Adipocyte (in vitro differentiated cells): ENCODE measurements around the gene UBE3B.
"Not testable (repeated sequence)": the region's sequence is repeated elsewhere in the genome, so short reads cannot be mapped to it uniquely, and the experiment has no call there.

Source experiments
- DNase-seq: peaks from one replicate; pipeline ENCODE4 v3.0.0-alpha.2; 2015; ENCODE audit warnings: low read depth
- H3K27me3 ChIP-seq: replicated peaks from 2 replicates; pipeline ENCODE4 v1.7.0; 2013; ENCODE audit warnings: mild to moderate bottlenecking, low read length, moderate library complexity; ENCODE audit not compliant: control insufficient read depth, insufficient read depth
- H3K36me3 ChIP-seq: 2 replicates; pipeline ENCODE4 v1.7.0; 2013; ENCODE audit warnings: low read length, mild to moderate bottlenecking, moderate library complexity; ENCODE audit not compliant: control insufficient read depth, insufficient read depth, severe bottlenecking
- H3K4me1 ChIP-seq: 2 replicates; pipeline ENCODE4 v1.7.0; 2013; ENCODE audit warnings: mild to moderate bottlenecking, low read length, moderate library complexity; ENCODE audit not compliant: control insufficient read depth, insufficient read depth
- H3K4me3 ChIP-seq: 2 replicates; pipeline ENCODE4 v1.7.0; 2013; ENCODE audit warnings: mild to moderate bottlenecking, low read length, moderate library complexity
- H3K9ac ChIP-seq: 2 replicates; pipeline ENCODE4 v1.7.0; 2013; ENCODE audit warnings: mild to moderate bottlenecking, low read length, moderate library complexity
- H3K9me3 ChIP-seq: 2 replicates; pipeline ENCODE4 v1.7.0; 2013; ENCODE audit warnings: mild to moderate bottlenecking, low read length, moderate library complexity; ENCODE audit not compliant: control insufficient read depth

UBE3B gene

DNA sequence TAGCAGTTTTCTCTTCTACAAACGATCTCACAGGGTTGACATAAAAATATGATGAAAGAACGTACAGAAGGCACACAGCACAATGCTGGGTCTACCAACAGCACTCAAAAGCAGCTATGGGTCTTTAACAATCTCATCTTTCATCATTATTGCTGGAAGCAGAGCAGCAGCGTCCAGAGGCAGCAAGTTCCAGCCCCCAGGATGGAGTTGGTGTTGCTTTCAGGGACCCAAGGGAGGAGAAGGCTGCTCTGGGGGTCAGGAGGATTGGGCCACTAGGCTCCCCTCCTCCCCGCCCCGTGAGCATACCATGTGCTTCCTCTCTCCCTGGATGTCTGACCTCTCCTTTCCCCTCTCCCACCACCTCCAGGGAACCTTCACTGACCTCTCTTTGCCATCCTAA, 13.7 kb upstream of the UBE3B start:
- Histone ChIP-seq H3K4me3 (peak overlapping the region; percentile 71), H3K36me3 (peaks cover 28% of the 10 kb centered on the region), H3K9me3 (no peaks in the 10 kb centered on the region), H3K9ac (peak overlapping the region; percentile 92), H3K4me1 (peaks cover 94% of the 10 kb centered on the region), H3K27me3 (no peaks in the 10 kb centered on the region)
- no peak for DNase-seq

DNA sequence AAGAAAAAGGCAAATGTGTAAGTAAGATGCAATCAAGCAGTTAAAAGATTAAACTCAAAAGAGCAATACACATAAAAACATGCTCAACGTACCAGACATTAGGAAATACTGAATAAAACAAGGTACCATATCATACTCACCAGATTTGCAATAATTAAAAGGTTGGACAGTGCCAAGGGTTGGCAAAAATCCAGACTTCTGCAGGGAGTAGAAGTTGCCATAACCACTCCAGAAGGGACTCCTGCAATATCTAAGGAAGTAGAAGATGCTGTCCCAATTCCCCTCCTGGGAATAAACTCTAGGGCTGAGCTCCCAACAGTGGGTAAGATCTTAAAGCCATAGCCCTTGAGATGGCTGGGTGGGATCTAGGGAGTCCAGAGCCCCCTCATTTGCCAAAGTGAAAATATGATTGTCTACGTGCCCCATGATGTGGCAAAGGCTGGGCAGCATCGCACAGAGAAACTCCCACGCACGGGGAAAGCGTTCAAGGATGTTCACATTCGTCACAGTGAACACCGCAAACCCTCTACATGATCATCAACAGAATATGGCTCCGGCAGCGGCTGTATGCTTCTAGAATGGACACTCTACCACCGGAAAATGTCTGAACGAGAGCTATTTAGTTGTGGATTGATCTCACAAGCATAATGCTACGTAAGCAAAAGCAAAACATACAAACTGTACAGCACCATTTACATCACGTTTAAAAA, 12.6 kb upstream of the UBE3B start:
- Histone ChIP-seq H3K36me3 (peaks cover 29% of the 10 kb centered on the region), H3K4me3 (peak overlapping the region; percentile 71), H3K9me3 (no peaks in the 10 kb centered on the region), H3K9ac (peak overlapping the region; percentile 92), H3K4me1 (peaks cover 85% of the 10 kb centered on the region), H3K27me3 (no peaks in the 10 kb centered on the region)
- DNase-seq: peak; percentile 50

DNA sequence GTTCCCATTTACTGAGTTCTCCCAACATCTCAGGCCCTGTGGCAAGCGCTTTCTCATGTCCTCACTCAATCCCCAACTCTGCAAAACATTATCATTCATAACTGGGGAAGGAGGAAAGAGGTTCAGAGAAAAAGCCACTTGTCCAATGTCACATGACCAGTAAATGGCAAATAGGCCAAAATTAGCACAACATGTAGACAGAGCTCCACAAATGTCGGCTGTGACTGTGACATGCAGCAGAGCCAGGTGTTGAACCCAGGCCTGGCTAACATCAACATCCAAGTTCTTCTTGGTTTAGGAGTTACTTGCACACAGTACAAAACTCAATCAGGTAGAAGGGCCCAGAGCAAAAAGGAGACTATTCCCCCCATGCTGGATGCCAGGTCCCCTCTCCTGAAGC, 11.1 kb upstream of the UBE3B start:
- peak overlapping the region; percentile 20 for H3K9ac ChIP-seq
- H3K27me3 ChIP-seq: no peaks in the 10 kb centered on the region
- no peak overlapping the region for H3K4me3 ChIP-seq
- no peaks in the 10 kb centered on the region for H3K9me3 ChIP-seq
- DNase-seq: no peak
- H3K4me1 ChIP-seq: peaks cover 73% of the 10 kb centered on the region
- peaks cover 33% of the 10 kb centered on the region for H3K36me3 ChIP-seq

DNA sequence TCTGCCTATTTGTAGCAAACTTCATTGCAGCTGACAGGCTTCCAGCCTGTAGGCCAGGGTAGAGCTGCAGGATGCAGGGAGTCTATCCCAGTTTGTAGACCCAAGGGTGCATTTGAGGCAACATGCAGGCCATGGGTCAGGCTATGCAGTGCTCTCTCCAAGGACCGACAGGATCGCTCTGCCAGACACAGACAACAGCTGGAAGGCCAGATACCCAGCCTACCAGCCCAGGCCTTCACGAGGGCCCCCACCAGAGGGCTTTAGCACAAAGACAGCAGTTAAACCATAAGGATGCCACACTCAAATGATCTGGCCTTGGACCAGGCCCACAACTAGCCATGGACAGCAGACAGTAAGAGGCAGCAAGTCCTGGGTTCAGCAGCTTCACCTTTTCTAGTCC, 10.6 kb upstream of the UBE3B start:
- Histone ChIP-seq H3K9me3 (no peaks in the 10 kb centered on the region), H3K36me3 (peaks cover 38% of the 10 kb centered on the region), H3K4me1 (peaks cover 68% of the 10 kb centered on the region), H3K4me3 (no peak overlapping the region), H3K27me3 (no peaks in the 10 kb centered on the region), H3K9ac (peak overlapping the region; percentile 59)
- no peak for DNase-seq

DNA sequence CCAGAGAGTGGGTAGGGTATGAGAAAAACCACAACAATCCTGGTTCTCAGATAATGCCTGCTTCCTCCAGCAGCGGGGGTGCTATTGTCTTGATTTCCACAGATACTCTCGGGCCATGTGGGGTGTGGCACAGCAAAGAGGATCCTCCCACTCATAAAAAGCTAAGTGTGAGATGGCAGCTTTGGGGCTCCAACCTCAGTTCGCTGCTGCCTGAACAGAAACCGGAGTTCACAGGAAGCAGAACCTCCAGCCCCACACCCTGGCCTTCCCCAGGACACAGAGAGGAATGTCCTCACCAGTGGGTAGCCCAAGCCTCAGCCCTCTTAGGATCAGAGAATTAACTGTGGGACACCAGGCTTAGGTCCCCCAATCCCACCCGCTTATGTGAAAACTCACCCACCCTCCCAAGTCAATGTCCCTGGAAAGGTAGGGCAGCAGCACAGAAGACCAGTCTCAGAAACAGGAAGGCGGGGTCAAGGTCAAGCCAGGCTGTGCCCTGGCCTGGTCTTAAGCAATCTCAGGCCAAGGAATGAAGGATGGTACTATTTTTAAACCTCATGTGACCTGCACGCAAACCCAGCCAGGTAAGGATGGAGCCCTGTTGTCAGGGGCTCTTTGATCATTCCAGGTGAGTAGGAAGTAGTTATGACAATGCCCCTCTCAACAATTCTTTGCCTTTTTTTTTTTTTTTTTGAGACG, 9.3 kb upstream of the UBE3B start:
- no peak for DNase-seq
- no peaks in the 10 kb centered on the region for H3K27me3 ChIP-seq
- peaks cover 43% of the 10 kb centered on the region for H3K36me3 ChIP-seq
- H3K9me3 ChIP-seq: no peaks in the 10 kb centered on the region
- H3K9ac ChIP-seq: peak overlapping the region; percentile 59
- peaks cover 61% of the 10 kb centered on the region for H3K4me1 ChIP-seq
- peak overlapping the region; percentile 27 for H3K4me3 ChIP-seq

DNA sequence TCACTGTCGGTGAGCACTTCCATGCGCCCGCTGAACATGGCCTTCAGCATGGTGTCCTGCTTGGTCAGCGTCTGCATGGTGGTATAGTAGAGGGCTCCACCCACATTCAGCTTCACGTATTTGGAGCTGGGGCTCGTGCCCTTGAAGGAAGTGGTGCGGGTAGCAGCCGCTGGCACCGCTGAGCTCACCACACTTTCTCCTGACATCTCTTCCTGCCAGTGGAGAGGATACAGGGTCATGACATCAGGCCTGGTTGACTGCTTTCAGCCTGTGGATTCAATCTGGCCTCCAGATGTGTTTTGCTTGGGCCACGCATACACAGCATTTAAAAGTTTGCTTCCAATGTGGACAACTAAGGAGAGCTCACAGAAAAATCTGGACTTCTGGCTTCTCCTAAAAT, 7.9 kb upstream of the UBE3B start:
- Histone ChIP-seq H3K4me3 (no peak overlapping the region), H3K36me3 (peaks cover 46% of the 10 kb centered on the region), H3K4me1 (peaks cover 54% of the 10 kb centered on the region), H3K9ac (no peak overlapping the region), H3K27me3 (no peaks in the 10 kb centered on the region), H3K9me3 (no peaks in the 10 kb centered on the region)
- DNase-seq: no peak

DNA sequence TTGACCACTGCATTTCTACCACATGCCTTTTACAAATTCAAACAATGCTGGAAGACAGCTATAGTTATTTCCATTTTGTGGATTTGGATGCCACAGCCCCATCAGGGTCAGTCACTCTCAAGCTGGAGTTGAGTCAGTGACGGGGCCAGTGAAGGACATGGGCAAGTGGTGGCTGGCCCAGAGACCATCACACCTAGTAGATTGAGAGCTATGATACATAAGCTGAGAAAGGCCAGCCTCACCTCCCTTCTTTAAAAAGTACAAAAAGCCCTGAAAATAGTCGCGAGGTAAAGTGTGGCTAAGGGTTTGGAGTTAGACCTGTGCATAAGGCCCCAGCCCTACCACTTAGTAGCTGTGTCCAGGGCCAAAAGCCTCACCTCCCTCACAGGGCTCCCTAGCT, 4.4 kb upstream of the UBE3B start:
- Histone ChIP-seq H3K9me3 (no peaks in the 10 kb centered on the region), H3K9ac (no peak overlapping the region), H3K27me3 (no peaks in the 10 kb centered on the region), H3K4me3 (no peak overlapping the region), H3K36me3 (peaks cover 37% of the 10 kb centered on the region), H3K4me1 (peaks cover 37% of the 10 kb centered on the region)
- no peak for DNase-seq

DNA sequence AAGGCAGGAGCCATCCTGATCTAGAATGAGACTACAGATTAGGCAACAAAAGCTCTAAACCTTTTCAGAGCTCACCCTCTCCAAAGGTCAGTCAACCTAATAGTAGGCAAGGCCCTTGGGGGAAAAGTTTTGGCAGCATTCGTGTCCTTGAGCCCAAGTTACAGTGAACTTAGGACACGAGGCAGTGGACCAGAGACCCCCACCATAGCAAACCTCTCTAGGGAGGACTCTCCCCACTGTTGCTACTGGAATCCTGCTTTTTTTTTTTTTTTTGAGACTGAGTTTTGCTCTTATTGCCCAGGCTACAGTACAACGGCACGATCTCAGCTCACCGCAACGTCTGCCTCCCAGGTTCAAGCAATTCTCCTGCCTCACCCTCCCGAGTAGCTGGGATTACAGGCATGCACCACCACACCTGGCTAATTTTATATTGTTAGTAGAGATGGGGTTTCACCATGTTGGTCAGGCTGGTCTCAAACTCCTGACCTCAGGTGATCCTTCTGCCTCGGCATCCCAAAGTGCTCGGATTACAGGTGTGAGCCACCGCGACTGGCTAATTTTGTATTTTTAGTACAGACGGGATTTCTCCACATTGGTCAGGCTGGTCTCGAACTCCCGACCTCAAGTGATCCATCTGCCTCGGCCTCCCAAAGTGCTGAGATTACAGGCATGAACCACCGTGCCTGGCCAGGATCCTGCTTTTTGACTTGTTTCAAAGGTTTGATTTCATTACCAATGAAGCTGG, 3.7 kb upstream of the UBE3B start:
- H3K27me3 ChIP-seq, H3K9ac ChIP-seq, DNase-seq, H3K4me3 ChIP-seq, H3K9me3 ChIP-seq: not testable (repeated sequence)
- Histone ChIP-seq H3K4me1 (peaks cover 40% of the 10 kb centered on the region), H3K36me3 (peaks cover 33% of the 10 kb centered on the region)

DNA sequence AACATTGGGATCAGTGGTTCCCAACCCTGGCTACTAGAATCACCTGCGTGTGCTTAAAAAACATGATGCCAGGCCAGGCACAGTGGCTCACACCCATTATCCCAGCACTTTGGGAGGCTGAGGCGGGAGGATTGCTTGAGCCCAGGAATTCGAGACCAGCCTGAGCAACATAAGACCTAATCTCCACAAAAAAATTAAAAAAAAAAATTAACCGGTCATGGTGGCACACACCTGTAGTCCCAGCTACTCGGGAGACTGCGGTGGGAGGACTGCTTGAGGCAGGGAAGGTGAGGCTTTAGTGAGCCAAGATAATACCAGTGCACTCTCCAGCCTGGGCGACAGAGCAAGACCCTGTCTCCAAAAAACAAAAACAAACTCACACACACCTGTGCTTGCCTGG, 2.3 kb upstream of the UBE3B start:
- Histone ChIP-seq H3K27me3 (no peaks in the 10 kb centered on the region), H3K9ac (no peak overlapping the region), H3K36me3 (peaks cover 24% of the 10 kb centered on the region), H3K4me1 (peaks cover 37% of the 10 kb centered on the region), H3K9me3 (no peaks in the 10 kb centered on the region), H3K4me3 (peak overlapping the region; percentile 95)
- DNase-seq: no peak

DNA sequence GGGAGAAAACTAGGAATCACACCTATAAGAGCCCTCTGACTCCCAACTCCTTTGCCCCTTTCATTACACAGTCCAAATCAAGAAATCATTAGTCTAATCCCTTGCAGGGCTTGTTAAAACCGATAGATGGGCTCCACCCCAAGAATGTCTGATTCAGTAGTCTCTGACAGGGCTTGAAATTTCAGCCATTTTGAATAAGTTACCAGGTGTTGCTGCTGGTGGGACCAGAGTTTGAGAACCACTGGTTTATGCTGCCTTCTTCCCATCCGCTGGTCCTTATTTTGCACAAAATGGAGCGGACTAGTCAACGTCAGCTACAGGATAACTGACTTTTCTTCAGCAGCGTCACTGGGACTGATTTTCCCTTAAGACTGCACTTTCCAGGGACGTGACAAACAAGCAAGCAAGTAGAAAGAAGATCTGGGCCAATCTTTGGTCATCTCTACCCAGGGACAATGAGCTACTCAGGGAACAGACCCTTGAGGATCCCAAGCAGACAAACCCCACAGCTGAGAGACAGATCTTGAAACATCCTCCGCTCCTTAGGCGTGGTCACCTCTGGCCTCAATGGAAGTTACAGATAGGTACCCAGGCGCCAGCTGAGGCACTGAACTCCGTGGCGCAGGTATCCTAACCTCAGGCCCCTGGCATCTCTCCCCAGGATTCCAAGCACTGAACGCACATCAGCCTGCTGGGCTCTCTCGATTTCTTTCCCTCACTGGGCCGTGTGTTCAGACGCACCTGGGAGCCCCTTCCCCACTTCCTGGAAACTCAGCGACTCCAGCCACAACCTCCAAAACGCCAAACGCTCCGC, 1.2 kb upstream of the UBE3B start:
- DNase-seq: peak; percentile 25
- H3K9ac ChIP-seq: peak overlapping the region; percentile 99
- H3K27me3 ChIP-seq: no peaks in the 10 kb centered on the region
- peaks cover 37% of the 10 kb centered on the region for H3K4me1 ChIP-seq
- H3K9me3 ChIP-seq: no peaks in the 10 kb centered on the region
- H3K36me3 ChIP-seq: peaks cover 14% of the 10 kb centered on the region
- peak overlapping the region; percentile 95 for H3K4me3 ChIP-seq

DNA sequence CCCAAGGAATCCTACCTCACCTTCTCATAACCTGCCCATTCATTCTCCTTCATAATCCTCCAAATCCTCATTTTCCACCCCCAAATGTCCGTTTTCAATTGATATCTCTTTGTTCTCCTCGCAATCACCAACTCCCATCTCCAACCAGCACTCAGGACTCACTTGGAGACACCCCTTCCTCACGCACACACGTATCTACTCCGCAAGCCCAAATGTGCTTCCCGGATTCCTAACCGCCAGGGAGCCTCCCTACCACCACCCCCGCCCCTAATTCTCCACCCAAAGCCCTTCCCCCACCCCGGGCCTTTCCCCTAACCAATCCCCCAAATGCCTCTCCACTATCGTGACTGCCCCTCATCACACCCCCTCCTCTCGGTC, 638 bp upstream of the UBE3B start:
- Histone ChIP-seq H3K27me3 (no peaks in the 10 kb centered on the region), H3K4me3 (peak overlapping the region; percentile 95), H3K9ac (peak overlapping the region; percentile 99), H3K9me3 (no peaks in the 10 kb centered on the region), H3K4me1 (peaks cover 37% of the 10 kb centered on the region), H3K36me3 (peaks cover 9% of the 10 kb centered on the region)
- peak; percentile 46 for DNase-seq
